ENCODE data around the gene IQCM.

The IQCM gene

DNA sequence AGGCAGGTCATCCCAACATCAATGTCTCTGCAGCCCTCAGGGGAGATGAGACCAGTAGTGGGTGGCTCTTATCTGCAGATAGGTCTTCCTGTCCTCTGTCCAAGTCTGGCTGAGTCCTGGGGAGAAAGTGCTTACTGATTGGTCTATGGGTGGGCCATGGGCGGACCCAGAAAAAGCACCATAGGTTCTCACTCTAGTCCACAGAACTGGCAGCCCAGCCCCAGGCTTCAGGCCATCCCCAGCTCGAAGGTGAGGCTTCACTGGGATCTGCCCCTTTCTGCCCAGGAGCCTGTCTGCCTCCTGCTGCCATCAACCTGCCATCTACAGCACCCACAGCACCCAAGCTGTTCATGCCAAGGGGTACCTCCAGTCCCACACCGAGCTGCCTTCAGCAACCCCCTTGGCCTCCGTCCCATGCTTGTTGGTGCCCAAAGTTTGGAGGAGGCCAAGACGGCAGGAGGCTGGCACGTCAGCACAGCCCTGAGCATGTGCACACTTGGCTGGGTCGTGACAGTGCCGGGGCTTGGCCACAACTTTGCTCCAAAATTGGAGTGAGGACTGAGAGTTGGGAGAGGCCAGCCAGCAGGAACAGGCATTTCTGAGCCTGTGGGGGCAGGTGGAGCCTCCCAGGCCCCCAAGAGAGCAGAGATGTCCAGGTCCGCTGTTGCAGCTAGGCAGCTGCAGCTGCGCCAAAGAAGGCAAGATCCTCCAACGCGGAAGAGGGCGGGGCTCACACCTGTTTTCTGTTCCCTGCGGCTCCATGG lies 99.6 kb downstream of the IQCM start:
- peaks cover 18% of the 10 kb centered on the region for H3K9me3 ChIP-seq
- no peaks in the 10 kb centered on the region for H3K27me3 ChIP-seq
- no peaks in the 10 kb centered on the region for H3K36me3 ChIP-seq
- no peak overlapping the region for H3K27ac ChIP-seq
- no peak for TF ChIP-seq Cebpa-rat (IDR thresholded peaks at IDR 0.05)
- H3K4me2 ChIP-seq: no peak overlapping the region
- no peaks in the 10 kb centered on the region for H3K4me1 ChIP-seq
- no peak overlapping the region for H3K4me3 ChIP-seq
- H3K9ac ChIP-seq: no peak overlapping the region
- H4K20me1 ChIP-seq: no peaks in the 10 kb centered on the region

DNA sequence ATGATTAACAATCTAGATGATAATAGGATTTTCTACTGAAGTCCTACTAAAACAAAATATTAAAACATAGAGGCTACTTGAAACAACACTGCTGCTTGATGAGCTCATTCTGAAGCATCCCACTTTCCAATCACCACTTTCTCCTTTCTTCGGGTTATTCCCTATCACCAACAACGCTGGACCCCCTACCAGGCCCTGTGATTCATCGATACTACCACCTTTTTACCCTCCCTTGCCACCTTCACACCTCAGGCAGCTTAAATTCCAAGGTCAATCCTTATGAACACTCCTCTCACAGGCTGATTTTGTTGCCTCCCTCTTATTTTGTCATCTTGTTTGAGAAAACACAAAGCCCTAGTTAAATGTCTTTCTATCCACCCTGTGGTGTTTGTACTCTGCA lies 102.6 kb downstream of the IQCM start:
- Histone ChIP-seq H3K9me3 (peaks cover 18% of the 10 kb centered on the region), H4K20me1 (no peaks in the 10 kb centered on the region), H3K27me3 (no peaks in the 10 kb centered on the region), H3K27ac (no peak overlapping the region), H3K4me2 (no peak overlapping the region), H3K36me3 (no peaks in the 10 kb centered on the region), H3K9ac (no peak overlapping the region), H3K4me1 (no peaks in the 10 kb centered on the region), H3K4me3 (no peak overlapping the region)
- TF ChIP-seq Cebpa-rat (IDR thresholded peaks at IDR 0.05): no peak

DNA sequence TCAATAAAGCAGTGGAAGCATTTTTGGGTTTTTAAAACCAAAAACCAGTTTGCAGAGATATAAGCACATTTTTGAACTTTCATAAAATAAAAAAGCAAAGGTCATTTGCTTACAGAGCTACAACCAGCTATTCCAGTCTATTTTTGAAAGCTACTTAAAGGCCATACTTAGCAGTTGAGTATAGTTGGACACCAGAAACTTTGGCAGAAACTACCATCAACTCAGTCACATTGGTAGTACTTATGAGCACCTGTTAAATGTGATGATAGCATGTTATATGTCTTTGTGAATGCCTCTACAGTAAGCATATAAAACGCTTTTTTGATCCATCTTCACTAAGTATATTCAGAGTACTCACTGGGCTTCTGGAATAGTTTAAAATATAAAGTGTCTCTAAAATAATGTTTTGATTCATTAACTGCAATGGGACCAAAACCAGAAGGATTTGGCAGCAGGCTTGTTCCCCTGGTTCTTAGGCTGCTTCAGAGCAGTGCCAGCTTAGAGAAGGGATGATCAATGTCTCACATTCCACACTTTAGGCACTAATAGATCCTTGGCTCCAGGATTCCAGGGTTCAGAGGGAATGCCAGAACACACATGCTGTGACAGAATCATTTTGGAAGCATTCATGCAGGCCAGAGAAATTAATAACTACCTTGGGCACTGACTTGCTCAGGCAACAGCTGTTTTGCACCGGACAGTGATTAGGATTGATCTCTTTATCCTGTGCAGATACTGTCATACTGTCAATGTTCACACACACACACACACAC lies 103.9 kb downstream of the IQCM start:
- Histone ChIP-seq H3K27ac (no peak overlapping the region), H3K4me3 (no peak overlapping the region), H4K20me1 (no peaks in the 10 kb centered on the region), H3K9me3 (peaks cover 18% of the 10 kb centered on the region), H3K36me3 (no peaks in the 10 kb centered on the region), H3K4me1 (no peaks in the 10 kb centered on the region), H3K4me2 (no peak overlapping the region), H3K27me3 (no peaks in the 10 kb centered on the region), H3K9ac (no peak overlapping the region)
- no peak for TF ChIP-seq Cebpa-rat (IDR thresholded peaks at IDR 0.05)

- Histone ChIP-seq H3K9ac (no peak overlapping the region), H3K4me1 (no peaks in the 10 kb centered on the region), H3K27me3 (no peaks in the 10 kb centered on the region), H3K9me3 (no peaks in the 10 kb centered on the region), H3K4me2 (no peak overlapping the region), H3K4me3 (no peak overlapping the region), H4K20me1 (no peaks in the 10 kb centered on the region), H3K36me3 (no peaks in the 10 kb centered on the region), H3K27ac (no peak overlapping the region)
- TF ChIP-seq Cebpa-rat (IDR thresholded peaks at IDR 0.05): no peak
These were observed 106.0 kb downstream of the IQCM start for GRCh38 chr4:149709640-149710039.

DNA sequence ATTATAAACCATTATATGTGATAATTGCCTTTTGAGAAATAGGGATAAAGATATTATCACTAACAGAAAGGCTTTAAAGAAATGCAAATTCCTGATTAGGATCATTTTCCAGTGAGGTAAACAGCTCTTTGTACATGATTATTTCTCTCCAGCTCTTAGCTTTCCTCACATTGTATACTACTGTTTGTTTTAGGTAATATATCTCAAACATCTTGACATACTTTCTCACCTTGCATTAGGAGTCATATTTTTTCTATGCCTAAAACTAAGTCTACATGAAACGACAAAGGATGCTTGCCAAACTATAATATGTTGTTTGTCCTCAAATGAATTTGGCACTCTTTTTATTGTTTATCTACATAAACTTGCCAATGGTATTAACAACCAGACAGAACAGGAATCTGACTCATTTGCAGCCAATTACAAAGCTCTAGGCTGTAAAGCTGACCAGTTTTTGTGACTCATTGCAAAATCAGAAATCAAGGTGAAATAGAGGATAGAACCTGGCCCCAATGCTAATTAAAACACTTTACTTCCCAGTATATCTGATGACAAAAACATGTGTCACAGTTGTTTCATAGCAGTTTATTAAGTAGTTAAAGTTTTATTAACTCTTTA lies 107.0 kb downstream of the IQCM start:
- no peak overlapping the region for H3K9ac ChIP-seq
- no peaks in the 10 kb centered on the region for H3K9me3 ChIP-seq
- TF ChIP-seq Cebpa-rat (IDR thresholded peaks at IDR 0.05): no peak
- H4K20me1 ChIP-seq: no peaks in the 10 kb centered on the region
- H3K27ac ChIP-seq: no peak overlapping the region
- H3K27me3 ChIP-seq: no peaks in the 10 kb centered on the region
- no peaks in the 10 kb centered on the region for H3K4me1 ChIP-seq
- no peaks in the 10 kb centered on the region for H3K36me3 ChIP-seq
- no peak overlapping the region for H3K4me2 ChIP-seq
- no peak overlapping the region for H3K4me3 ChIP-seq

DNA sequence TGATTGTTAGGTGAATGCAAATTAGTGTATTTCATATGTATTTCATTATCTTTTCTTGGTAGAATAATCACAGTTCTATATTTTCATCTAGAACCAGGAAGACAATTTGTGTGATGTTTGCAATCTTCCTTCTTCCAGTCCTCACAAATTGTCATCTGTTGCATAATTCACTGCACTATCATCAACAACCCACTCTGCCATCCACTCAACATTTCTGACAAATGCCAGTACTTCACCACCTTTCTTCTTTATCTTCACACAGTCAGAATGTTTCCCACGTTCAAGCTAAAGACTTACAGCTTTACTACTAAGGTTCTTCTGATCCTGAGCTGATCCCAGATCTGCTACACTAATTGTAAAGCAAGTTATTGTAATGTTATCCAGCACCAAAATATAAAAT lies 107.8 kb downstream of the IQCM start:
- H3K36me3 ChIP-seq: no peaks in the 10 kb centered on the region
- H3K27ac ChIP-seq: no peak overlapping the region
- H3K9me3 ChIP-seq: no peaks in the 10 kb centered on the region
- no peak overlapping the region for H3K4me3 ChIP-seq
- no peaks in the 10 kb centered on the region for H4K20me1 ChIP-seq
- TF ChIP-seq Cebpa-rat (IDR thresholded peaks at IDR 0.05): no peak
- H3K27me3 ChIP-seq: no peaks in the 10 kb centered on the region
- H3K4me1 ChIP-seq: no peaks in the 10 kb centered on the region
- H3K4me2 ChIP-seq: no peak overlapping the region
- no peak overlapping the region for H3K9ac ChIP-seq

- no peaks in the 10 kb centered on the region for H3K9me3 ChIP-seq
- no peak overlapping the region for H3K27ac ChIP-seq
- no peaks in the 10 kb centered on the region for H3K36me3 ChIP-seq
- H4K20me1 ChIP-seq: no peaks in the 10 kb centered on the region
- H3K9ac ChIP-seq: no peak overlapping the region
- no peaks in the 10 kb centered on the region for H3K4me1 ChIP-seq
- H3K4me3 ChIP-seq: no peak overlapping the region
- TF ChIP-seq Cebpa-rat (IDR thresholded peaks at IDR 0.05): no peak
- H3K27me3 ChIP-seq: no peaks in the 10 kb centered on the region
- H3K4me2 ChIP-seq: no peak overlapping the region
These were observed 108.7 kb downstream of the IQCM start for GRCh38 chr4:149706942-149707341.

DNA sequence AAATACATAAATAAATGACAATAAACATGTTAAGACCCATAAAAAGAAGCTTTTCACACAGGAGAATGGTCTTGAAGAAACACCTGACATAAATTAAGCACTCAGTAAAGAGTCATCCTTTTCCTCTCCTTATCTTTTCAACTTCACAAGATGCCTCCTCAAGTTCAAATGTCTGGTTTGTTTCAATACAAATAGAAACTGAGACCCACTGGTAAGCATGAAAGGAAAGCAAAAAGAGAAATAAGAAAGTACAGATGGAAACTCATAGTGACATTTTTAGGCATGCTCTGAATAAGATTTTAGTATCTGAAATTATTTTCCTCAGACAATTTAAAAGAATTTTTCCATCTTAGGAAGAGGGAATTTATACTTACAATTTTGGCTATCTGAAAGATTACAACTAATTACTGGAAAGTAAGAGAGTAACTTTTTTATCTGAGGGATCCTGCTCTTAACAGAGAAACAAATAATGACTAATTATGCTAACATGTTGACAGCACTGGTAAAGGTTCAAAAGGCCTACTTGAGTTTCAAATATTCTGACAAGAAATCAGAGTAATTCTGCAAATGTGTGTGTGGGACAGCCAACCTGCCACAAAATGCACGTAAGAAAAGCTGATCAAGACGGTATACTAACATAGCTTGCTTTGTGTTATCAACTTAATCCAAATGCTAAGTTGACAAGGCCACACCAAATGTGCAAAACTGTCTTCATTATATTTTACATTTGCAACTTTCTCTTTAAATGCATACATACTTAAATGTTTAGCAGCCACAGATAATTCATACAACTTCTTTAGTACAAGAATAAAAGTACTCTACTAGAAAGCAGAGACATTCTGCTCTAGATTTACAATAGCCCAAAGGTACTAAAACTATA lies 113.0 kb downstream of the IQCM start:
- H3K27ac ChIP-seq: no peak overlapping the region
- no peak for TF ChIP-seq Cebpa-rat (IDR thresholded peaks at IDR 0.05)
- no peaks in the 10 kb centered on the region for H3K9me3 ChIP-seq
- H3K4me1 ChIP-seq: no peaks in the 10 kb centered on the region
- H3K27me3 ChIP-seq: no peaks in the 10 kb centered on the region
- H4K20me1 ChIP-seq: no peaks in the 10 kb centered on the region
- H3K4me2 ChIP-seq: no peak overlapping the region
- H3K9ac ChIP-seq: no peak overlapping the region
- H3K36me3 ChIP-seq: no peaks in the 10 kb centered on the region
- H3K4me3 ChIP-seq: no peak overlapping the region

GRCh38 chr4:149701435-149702156 lies 114.0 kb downstream of the IQCM start:
- H3K27me3 ChIP-seq: no peaks in the 10 kb centered on the region
- H3K27ac ChIP-seq: no peak overlapping the region
- H3K36me3 ChIP-seq: no peaks in the 10 kb centered on the region
- no peak overlapping the region for H3K4me3 ChIP-seq
- H3K4me1 ChIP-seq: no peaks in the 10 kb centered on the region
- H3K4me2 ChIP-seq: no peak overlapping the region
- H4K20me1 ChIP-seq: no peaks in the 10 kb centered on the region
- no peak overlapping the region for H3K9ac ChIP-seq
- no peaks in the 10 kb centered on the region for H3K9me3 ChIP-seq
- no peak for TF ChIP-seq Cebpa-rat (IDR thresholded peaks at IDR 0.05)
